ENCODE measurements around the gene SRCAP. TPM values are rescaled to one million over a fixed set of nuclear protein-coding genes. Genes with fewer than 3 reads are reported as not detected.
A peak's percentile ranks its signal among the peaks of the same experiment; 100 is the strongest.

SRCAP gene
- total RNA-seq, 1 experiment from 2014 or later = 58.5 TPM

DNA sequence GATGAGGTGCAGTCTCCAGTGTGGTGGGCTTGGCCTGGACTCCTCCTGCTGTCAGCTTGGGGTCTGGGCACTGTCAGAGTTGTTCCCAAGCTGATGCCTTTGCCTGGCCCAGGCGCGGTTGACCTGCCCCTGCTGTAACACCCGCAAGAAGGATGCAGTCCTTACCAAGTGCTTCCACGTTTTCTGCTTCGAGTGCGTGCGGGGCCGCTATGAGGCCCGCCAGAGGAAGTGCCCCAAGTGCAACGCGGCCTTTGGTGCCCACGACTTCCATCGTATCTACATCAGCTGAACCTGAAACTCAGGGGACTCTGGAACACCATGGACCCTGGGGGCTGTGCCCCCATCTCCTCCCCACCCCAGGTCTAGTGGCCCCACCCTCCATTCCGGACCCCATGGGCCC is 74.9 kb downstream of the SRCAP start (continued):
- TF ChIP-seq, protein P1, sequence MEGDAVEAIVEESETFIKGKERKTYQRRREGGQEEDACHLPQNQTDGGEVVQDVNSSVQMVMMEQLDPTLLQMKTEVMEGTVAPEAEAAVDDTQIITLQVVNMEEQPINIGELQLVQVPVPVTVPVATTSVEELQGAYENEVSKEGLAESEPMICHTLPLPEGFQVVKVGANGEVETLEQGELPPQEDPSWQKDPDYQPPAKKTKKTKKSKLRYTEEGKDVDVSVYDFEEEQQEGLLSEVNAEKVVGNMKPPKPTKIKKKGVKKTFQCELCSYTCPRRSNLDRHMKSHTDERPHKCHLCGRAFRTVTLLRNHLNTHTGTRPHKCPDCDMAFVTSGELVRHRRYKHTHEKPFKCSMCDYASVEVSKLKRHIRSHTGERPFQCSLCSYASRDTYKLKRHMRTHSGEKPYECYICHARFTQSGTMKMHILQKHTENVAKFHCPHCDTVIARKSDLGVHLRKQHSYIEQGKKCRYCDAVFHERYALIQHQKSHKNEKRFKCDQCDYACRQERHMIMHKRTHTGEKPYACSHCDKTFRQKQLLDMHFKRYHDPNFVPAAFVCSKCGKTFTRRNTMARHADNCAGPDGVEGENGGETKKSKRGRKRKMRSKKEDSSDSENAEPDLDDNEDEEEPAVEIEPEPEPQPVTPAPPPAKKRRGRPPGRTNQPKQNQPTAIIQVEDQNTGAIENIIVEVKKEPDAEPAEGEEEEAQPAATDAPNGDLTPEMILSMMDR (IDR thresholded peaks at IDR 0.05) = no peak
- TF ChIP-seq, protein P2, sequence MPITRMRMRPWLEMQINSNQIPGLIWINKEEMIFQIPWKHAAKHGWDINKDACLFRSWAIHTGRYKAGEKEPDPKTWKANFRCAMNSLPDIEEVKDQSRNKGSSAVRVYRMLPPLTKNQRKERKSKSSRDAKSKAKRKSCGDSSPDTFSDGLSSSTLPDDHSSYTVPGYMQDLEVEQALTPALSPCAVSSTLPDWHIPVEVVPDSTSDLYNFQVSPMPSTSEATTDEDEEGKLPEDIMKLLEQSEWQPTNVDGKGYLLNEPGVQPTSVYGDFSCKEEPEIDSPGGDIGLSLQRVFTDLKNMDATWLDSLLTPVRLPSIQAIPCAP (CRISPR knock-in tag; IDR thresholded peaks at IDR 0.05) = no peak
- no peak for TF ChIP-seq ZNF416 (CRISPR knock-in tag; IDR thresholded peaks at IDR 0.05)

DNA sequence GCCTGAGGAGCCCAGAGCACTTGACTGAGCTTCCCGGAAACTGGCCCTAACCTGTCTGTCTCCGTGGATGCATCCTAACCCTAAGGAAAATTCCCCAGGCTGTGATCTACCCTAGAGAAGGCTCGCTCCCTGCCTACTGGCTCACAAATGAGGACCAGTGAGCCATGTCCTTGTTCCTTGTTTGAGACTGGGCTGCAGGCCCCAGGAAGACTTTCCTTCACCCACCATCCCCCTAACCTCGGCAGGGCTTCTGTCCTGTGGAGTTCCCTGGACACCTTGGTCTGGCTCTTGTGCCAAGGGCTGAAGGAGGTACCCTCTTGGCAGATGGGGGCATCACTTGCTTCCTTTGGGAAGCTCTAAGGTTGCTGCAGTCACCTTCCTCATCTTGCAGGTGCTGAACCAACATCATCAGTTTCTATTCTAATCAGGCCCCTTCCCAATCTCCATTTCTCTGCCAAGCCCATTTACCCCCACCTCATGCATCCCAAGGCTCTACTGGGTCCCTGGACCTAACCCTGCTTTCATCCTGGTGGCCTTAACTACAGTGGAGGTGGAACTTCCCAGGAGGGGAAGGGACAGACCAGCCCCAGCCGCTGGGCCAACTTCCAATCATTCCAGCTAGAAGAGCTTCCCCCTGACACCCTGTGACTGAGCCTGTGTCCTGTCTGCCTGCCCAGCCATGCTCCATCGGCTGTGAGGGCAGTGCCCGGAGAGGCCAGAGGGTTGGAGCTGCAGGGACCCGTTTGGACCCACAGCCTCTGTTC is 75.6 kb downstream of the SRCAP start:
- ChIA-PET POLR2A (interaction anchor here (0.6 to 1.2 kb wide), 12 partner anchors 12 to 127 kb away, joined by 3 to 12 read pairs (median 3); partner anchors contain the start of genes BCL7C, CFAP119, PHKG2 and ZNF629), CTCF (interaction anchor here (0.5 to 1.5 kb wide), 6 partner anchors 23 to 168 kb away, joined by 3 to 8 read pairs (median 4); no protein-coding TSS in a partner anchor)
- 0 out of 2 replicates have a peak, but pooled peaks have one; percentile 9 for TF ChIP-seq TP53 (CRISPR knock-in tag; IDR thresholded peaks at IDR 0.05)
- TF ChIP-seq, protein P3, sequence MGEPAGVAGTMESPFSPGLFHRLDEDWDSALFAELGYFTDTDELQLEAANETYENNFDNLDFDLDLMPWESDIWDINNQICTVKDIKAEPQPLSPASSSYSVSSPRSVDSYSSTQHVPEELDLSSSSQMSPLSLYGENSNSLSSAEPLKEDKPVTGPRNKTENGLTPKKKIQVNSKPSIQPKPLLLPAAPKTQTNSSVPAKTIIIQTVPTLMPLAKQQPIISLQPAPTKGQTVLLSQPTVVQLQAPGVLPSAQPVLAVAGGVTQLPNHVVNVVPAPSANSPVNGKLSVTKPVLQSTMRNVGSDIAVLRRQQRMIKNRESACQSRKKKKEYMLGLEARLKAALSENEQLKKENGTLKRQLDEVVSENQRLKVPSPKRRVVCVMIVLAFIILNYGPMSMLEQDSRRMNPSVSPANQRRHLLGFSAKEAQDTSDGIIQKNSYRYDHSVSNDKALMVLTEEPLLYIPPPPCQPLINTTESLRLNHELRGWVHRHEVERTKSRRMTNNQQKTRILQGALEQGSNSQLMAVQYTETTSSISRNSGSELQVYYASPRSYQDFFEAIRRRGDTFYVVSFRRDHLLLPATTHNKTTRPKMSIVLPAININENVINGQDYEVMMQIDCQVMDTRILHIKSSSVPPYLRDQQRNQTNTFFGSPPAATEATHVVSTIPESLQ (CRISPR knock-in tag; IDR thresholded peaks at IDR 0.05) = no peak
- Mint-ChIP-seq H3K27ac (peak overlapping the region; percentile 98; the same call in 1 of the 2 replicates), H3K4me3 (peak overlapping the region; percentile 91), H3K4me1 (peaks cover 25% of the 10 kb centered on the region), H3K36me3 (peaks cover 32% of the 10 kb centered on the region), H3K9me3 (no peaks in the 10 kb centered on the region), H3K27me3 (ENCODE audit: low read depth) (peaks cover 3% of the 10 kb centered on the region)
- DNase-seq (ENCODE audit: low spot score) (no peak), ATAC-seq (no peak)

DNA sequence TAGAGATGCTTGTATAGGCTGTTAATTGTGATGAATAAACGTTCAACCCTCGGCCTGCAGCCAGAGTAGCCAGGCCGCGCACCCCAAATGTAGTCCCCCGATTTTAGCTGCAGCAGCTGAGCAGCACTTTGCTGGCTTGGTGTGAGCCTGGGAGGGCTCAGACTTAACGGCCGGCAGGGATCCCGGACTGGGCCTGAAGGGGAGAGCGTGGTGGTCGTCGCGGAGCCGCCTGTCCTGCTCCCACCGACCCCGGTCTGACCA is 76.1 kb downstream of the SRCAP start:
- Mint-ChIP-seq H3K4me3 (peak overlapping the region; percentile 91), H3K27me3 (ENCODE audit: low read depth) (peaks cover 3% of the 10 kb centered on the region), H3K9me3 (no peaks in the 10 kb centered on the region), H3K4me1 (peaks cover 25% of the 10 kb centered on the region), H3K27ac (peak overlapping the region; percentile 98), H3K36me3 (peaks cover 29% of the 10 kb centered on the region)
- DNase-seq (ENCODE audit: low spot score) (no peak), ATAC-seq (peak; percentile 1; the same call in 1 of the 2 replicates)
- ChIA-PET CTCF (interaction anchor here (0.8 to 1.5 kb wide), 5 partner anchors 23 to 167 kb away, joined by 4 to 8 read pairs (median 5); no protein-coding TSS in a partner anchor), POLR2A (interaction anchor here (0.6 to 1.2 kb wide), 12 partner anchors 12 to 127 kb away, joined by 3 to 12 read pairs (median 3); partner anchors contain the start of genes BCL7C, CFAP119, PHKG2 and ZNF629)
- no peak for TF ChIP-seq SOX15 (CRISPR knock-in tag; IDR thresholded peaks at IDR 0.05)
- TF ChIP-seq ATF1 (CRISPR knock-in tag; IDR thresholded peaks at IDR 0.05) = 0 out of 2 replicates have a peak, but pooled peaks have one; percentile 13

DNA sequence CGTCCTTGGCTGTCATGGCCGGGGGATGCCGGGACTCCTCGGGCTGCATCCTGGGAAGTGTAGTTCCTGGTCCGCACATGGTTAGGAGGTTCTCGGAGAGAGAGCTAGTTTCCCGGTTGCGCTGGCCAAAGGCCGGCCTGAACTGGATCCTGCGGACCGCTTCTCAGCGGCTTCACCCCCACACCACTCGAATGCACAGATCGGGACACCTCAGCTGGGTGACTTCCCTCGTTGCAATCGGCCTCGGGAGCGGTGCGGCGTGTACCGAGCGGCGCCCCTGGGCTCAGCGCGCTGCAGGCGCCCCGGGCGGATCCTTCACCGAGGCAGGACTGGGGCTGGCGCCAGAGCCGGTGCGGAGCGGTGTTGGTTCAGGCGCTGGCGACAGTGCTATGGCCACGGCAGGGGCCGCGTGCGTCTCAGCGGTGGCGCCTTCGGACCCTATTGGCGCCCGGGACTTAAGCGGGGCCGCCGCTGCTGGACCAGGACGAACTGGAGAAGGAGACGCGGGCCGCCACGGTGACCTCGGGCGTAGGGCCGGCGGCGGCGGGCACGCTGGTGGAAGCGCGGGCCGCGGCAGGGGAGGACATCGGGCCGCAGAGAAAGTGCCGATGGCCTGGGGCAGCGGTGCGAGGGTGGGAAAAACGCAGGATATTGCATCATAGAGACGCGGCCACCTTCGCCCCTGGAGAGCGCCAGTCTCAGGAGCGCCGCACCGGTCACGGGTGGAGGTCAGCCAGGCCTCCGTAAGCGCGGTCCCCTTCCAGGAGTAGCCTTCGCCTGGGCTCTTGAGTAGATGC is 76.6 kb downstream of the SRCAP start:
- peaks cover 3% of the 10 kb centered on the region for H3K27me3 Mint-ChIP-seq (ENCODE audit: low read depth)
- ATAC-seq = peak; percentile 80
- ChIA-PET CTCF (interaction anchor here (0.8 to 1.5 kb wide), 5 partner anchors 22 to 166 kb away, joined by 4 to 8 read pairs (median 5); no protein-coding TSS in a partner anchor), POLR2A (interaction anchor here (0.6 to 1.2 kb wide), 12 partner anchors 11 to 126 kb away, joined by 3 to 12 read pairs (median 3); partner anchors contain the start of genes BCL7C, CFAP119, PHKG2 and ZNF629)
- peak overlapping the region; percentile 98 for H3K27ac Mint-ChIP-seq
- H3K4me1 Mint-ChIP-seq = peaks cover 25% of the 10 kb centered on the region
- H3K9me3 Mint-ChIP-seq = no peaks in the 10 kb centered on the region
- H3K36me3 Mint-ChIP-seq = peaks cover 25% of the 10 kb centered on the region
- peak overlapping the region; percentile 91 for H3K4me3 Mint-ChIP-seq
- peak; percentile 88 for DNase-seq (ENCODE audit: low spot score)
- TF ChIP-seq, protein P2 (CRISPR knock-in tag; IDR thresholded peaks at IDR 0.05) = 0 out of 2 replicates have a peak, but pooled peaks have one; percentile 64
- TF ChIP-seq, protein P4, sequence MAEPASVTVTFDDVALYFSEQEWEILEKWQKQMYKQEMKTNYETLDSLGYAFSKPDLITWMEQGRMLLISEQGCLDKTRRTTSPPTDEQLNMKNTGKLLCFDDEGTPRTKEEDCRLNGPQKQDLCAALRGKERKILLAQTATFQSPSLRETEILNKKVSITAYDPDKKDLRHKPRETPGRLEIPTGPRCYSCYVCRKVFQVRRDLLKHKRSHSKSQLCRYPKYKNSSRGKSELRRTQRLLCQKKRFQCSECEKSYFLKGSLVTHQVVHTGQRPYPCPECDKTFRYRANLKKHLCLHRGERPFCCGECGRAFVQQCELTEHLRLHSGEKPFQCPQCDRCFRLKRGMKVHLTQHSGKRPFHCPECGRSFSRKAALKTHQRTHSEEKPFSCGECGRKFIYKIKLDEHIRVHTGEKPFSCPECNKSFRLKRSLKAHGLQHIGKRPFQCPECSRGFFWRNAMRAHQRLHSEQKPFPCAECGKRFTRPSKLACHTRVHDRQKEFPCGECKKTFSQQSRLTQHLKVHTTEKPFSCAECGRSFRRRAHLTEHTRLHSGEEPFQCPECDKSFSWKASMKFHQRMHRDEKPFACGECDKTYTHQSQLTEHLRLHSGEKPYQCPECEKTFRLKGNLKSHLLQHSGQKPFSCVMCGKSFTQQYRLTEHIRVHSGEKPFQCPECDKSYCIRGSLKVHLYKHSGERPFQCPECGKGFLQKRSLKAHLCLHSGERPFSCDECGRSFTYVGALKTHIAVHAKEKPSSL (CRISPR knock-in tag; conservative IDR thresholded peaks at IDR 0.05) = no peak
- peak; percentile 44 for TF ChIP-seq FOXK1 (CRISPR knock-in tag; IDR thresholded peaks at IDR 0.05)
- peak; percentile 61; the same call in 1 of the 2 replicates for TF ChIP-seq JUN (CRISPR knock-in tag; IDR thresholded peaks at IDR 0.05)
- TF ChIP-seq, protein P5, sequence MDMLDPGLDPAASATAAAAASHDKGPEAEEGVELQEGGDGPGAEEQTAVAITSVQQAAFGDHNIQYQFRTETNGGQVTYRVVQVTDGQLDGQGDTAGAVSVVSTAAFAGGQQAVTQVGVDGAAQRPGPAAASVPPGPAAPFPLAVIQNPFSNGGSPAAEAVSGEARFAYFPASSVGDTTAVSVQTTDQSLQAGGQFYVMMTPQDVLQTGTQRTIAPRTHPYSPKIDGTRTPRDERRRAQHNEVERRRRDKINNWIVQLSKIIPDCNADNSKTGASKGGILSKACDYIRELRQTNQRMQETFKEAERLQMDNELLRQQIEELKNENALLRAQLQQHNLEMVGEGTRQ (CRISPR knock-in tag; IDR thresholded peaks at IDR 0.05) = peak; percentile 54
- TF ChIP-seq ZBTB21 (CRISPR knock-in tag; IDR thresholded peaks at IDR 0.05; ENCODE audit: borderline replicate concordance) = peak; percentile 65; the same call in 1 of the 2 replicates

Data from WTC11 (cell line).